Stimulated activated CD4-positive, alpha-beta T cell treated with anti-CD3 and anti-CD28 coated beads, Interleukin-12 subunit alpha, Interleukin-12 subunit beta, amount 100 ng/mL, for 48 hours (primary cell): ENCODE results near the gene SFMBT1.

Experiments
- DNase-seq, 3 donors: peaks; one replicate each; pipeline ENCODE4 v3.0.0-alpha.2; 2020; ENCODE audit warnings: low read depth in 2 of 3, low spot score in 1 of 3

SFMBT1 gene

GRCh38 chr3:52998771-52999513, 46.9 kb downstream of the SFMBT1 start:
- DNase-seq: no peak

DNA sequence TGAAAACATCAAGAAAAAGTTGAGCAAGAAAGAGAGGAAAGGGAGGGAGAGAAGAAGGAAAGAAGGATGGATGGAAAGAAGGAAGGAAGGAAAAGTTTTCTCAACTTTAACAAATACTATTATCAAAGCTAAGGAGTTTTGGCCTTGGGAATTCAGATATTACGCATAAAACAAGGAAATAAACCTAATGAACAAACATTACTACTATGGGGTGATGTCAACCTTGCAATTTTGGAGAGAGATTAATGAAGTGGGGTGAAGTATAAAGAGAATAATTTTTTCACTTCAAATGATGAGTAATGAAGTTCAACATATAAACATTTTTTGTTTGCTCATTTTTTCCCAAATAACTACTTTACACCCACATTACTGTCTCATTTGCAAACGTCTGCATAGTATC, 55.2 kb downstream of the SFMBT1 start:
- DNase-seq: no peak

- DNase-seq: no peak
These were observed 58.9 kb downstream of the SFMBT1 start for GRCh38 chr3:52986938-52987337.

DNA sequence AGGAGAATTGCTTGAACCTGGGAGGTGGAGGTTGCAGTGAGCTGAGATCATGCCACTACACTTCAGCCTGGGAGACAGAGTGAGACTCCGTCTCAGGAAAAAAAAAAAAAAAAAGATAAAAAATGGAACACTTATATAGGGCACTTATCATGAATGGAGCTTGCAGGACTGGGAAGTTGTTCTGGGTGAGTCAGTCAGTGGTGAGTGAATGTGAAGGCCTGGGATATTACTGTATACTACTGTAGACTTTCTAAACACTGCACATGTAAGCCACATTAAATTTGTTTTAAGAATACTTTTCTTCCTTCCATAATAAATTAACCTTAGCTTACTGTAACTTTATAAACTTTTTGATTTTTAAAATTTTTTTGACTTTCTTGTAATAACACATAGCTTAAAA, 59.8 kb downstream of the SFMBT1 start:
- no peak for DNase-seq

- DNase-seq: no peak
These were observed 62.0 kb downstream of the SFMBT1 start for GRCh38 chr3:52983828-52984227.

- DNase-seq: peak; percentile 42 to 66 (median 58)
These were observed 62.5 kb downstream of the SFMBT1 start for GRCh38 chr3:52983336-52983807.

DNA sequence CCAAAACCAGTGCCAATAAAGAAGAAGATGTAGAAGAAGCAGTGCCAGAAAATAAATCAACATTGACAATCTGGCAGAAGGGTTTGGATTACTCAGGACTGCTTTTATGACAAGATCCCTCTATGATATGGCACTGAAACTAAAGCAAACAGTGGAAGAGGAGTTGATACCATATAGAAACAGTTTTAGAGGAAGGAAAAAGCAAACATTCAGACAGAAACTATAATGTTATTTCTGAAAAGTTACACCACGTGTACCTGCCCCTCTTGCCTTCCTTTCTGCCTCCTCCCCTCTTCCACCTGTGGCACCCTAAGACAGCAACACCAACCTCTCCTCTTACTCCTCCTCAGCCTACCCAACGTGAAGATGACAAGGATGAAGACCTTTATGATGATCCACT, 63.0 kb downstream of the SFMBT1 start:
- DNase-seq: no peak

DNA sequence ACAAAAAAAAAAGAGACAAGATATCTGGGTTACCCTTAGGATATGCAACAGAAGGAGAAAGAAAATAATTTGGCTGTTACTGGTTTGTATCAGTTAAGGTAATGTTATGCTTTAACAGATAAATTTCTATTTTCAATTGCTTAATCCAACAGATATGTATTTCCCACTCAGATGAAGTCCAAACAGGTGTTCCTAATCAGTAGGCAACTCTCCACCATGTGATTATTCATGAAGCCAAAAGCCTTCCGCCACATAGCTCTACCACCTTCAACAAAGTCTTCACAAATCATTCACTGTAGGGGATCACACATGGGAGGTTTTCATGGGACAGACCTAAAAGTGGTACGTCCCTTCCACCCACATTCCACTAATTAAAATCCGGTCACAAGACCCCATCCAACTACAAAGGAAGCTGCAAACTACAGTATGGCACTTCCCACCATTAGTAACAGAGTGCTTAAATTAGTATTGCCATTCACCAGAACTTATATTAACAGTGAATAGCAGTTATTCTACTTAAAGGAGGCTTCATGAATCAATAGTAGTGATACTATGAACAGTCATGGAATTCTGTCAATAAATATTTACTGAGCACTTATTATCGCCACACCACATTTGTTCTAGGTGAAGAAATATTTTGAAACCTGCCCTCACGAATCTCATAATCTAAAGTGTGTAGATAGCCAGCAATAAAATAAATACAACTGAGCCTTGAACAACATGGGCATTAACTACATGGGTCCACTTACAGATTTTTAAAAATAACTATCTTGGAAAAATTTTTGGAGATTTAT, 66.5 kb downstream of the SFMBT1 start:
- no peak for DNase-seq

GRCh38 chr3:52978109-52978754, 67.6 kb downstream of the SFMBT1 start:
- DNase-seq: no peak

- DNase-seq: no peak
These were observed 72.1 kb downstream of the SFMBT1 start for GRCh38 chr3:52973806-52974205.

DNA sequence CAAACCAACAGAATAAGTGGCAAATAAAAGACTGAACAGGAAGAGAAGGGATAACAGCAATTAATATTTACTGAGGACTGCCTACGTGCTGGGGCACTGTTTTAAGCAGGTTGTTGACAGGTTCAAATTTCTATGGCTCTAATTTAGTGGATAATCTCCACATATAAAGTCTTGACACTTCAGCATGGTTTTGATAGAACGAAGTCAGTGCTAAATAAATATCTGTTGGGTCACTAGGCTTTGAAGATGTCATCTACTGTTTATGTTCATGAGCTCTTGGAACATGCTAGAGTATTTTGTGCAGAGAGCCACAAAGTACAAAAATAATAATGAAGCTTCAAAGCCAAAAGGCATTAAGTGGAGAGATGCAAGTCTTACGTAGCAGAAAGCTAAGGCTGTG, 74.0 kb downstream of the SFMBT1 start:
- DNase-seq: no peak

GRCh38 chr3:52967398-52967797, 78.5 kb downstream of the SFMBT1 start:
- DNase-seq: no peak

DNA sequence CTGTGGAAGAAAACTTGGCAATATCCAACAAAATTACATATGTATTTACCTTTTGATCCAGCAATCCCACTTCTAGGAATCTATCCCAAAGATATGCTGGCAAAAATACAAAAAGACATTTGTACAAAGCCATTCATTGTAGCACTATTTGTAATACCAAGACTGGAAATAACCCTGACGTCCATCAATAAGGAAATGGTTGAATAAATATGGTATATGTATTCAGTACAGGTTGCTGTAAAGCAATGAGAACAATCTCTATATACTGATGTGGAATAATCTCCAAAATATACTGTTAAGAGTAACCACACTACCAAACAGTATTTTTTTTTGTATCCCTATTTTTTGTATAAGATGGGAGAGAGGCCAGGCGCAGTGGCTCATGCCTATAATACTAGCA, 83.7 kb downstream of the SFMBT1 start:
- DNase-seq: no peak

DNA sequence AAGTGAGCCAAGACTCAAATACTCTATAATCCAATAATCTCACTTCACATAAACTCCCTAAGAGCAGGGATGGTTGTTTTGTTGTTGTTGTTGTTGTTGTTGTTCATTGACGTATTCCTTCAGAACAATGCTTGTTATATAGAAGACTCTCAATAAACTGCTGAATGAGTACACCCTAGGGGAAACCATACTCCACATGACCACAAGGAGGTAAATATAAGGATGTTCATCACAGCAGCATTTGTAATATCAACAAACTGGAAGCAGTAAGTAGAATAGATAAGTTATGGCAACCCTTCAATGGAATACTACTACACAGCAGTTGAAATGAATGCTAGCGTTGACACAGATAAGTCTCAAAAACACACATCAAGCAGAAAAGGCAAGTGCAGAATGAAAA, 86.1 kb downstream of the SFMBT1 start:
- no peak for DNase-seq

- no peak for DNase-seq
These were observed 106.3 kb downstream of the SFMBT1 start for GRCh38 chr3:52939600-52939999.

GRCh38 chr3:52934630-52935530, 111.0 kb downstream of the SFMBT1 start:
- DNase-seq: peak; percentile 18 to 43 (median 32)

- DNase-seq: no peak
These were observed 114.0 kb downstream of the SFMBT1 start for GRCh38 chr3:52931889-52932288.

- no peak for DNase-seq
These were observed 114.5 kb downstream of the SFMBT1 start for GRCh38 chr3:52931328-52931727.

GRCh38 chr3:52930748-52931147, 115.1 kb downstream of the SFMBT1 start:
- DNase-seq: no peak

DNA sequence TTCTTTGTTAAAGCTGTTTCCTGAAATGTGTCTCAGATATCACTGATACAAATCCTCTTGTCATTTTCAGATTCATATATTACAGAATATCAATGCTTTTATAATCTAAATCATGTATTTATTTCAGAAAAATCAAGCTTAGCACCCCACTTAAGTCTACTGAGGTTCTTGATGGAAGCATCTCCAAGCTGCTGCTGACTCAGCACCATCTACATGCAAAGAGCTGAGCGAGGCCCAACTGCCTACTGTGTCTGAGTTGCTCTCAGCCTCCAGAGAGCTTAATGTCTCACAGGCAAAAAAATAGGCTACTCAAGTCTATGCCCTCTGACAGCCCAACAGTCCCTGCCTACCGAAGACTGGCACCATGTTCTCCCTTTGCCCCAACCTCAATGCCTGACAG, 119.3 kb downstream of the SFMBT1 start:
- no peak for DNase-seq
